H9 (cell line): ENCODE data around the gene MOB3A. TPM values are rescaled to one million over a fixed set of nuclear protein-coding genes. Genes with fewer than 3 reads are reported as not detected.

Experiments
- DNase-seq: peaks from one replicate; pipeline ENCODE4 v3.0.0-alpha.2; 2017
- H2AFZ ChIP-seq: one replicate; pipeline ENCODE4 v1.6.1; 2013; ENCODE audit warnings: mild to moderate bottlenecking, low read length, control low read depth, moderate library complexity
- H2AK5ac ChIP-seq: 2 replicates; pipeline ENCODE4 v1.6.1; 2013; ENCODE audit warnings: low read length, control low read depth, mixed read lengths; ENCODE audit not compliant: insufficient read length
- H2BK120ac ChIP-seq: one replicate; pipeline ENCODE4 v1.6.1; 2013; ENCODE audit warnings: low read depth, mild to moderate bottlenecking, low read length, control low read depth, inconsistent platforms; ENCODE audit not compliant: poor library complexity, severe bottlenecking
- H2BK12ac ChIP-seq: 2 replicates; pipeline ENCODE4 v1.6.1; 2013; ENCODE audit warnings: low read length, control low read depth, mixed read lengths, low read depth; ENCODE audit not compliant: insufficient read length
- H2BK15ac ChIP-seq: 2 replicates; pipeline ENCODE4 v1.6.1; 2013; ENCODE audit warnings: low read depth, low read length, control low read depth
- H2BK20ac ChIP-seq: one replicate; pipeline ENCODE4 v1.6.1; 2013; ENCODE audit warnings: low read depth, mild to moderate bottlenecking, low read length, control low read depth, inconsistent platforms; ENCODE audit not compliant: poor library complexity, severe bottlenecking
- H2BK5ac ChIP-seq: 2 replicates; pipeline ENCODE4 v1.6.1; 2013; ENCODE audit warnings: low read length, control low read depth, mixed read lengths; ENCODE audit not compliant: insufficient read length
- H3K14ac ChIP-seq: 2 replicates; pipeline ENCODE4 v1.6.1; 2013; ENCODE audit warnings: low read length, control low read depth; ENCODE audit not compliant: insufficient read depth
- H3K18ac ChIP-seq: 2 replicates; pipeline ENCODE4 v1.6.1; 2013; ENCODE audit warnings: low read depth, mild to moderate bottlenecking, mixed read lengths, low read length, control low read depth; ENCODE audit not compliant: insufficient read length
- H3K23ac ChIP-seq: 2 replicates; pipeline ENCODE4 v1.6.1; 2013; ENCODE audit warnings: low read length, control low read depth, mixed read lengths, low read depth; ENCODE audit not compliant: insufficient read length
- H3K23me2 ChIP-seq: 2 replicates; pipeline ENCODE4 v1.6.1; 2013; ENCODE audit warnings: low read depth, mild to moderate bottlenecking, mixed read lengths, low read length, control low read depth; ENCODE audit not compliant: insufficient read length, poor library complexity, severe bottlenecking
- H3K27ac ChIP-seq: 2 replicates; pipeline ENCODE4 v1.5.1; 2013; ENCODE audit warnings: low read length, control low read depth, mixed read lengths, low read depth; ENCODE audit not compliant: insufficient read length
- H3K27me3 ChIP-seq: 2 replicates; pipeline ENCODE4 v1.6.1; 2013; ENCODE audit warnings: low read length, control low read depth, inconsistent platforms; ENCODE audit not compliant: insufficient read depth
- H3K4ac ChIP-seq: 2 replicates; pipeline ENCODE4 v1.6.1; 2013; ENCODE audit warnings: low read depth, mild to moderate bottlenecking, control low read depth, inconsistent platforms, low read length, moderate library complexity
- H3K4me1 ChIP-seq: 2 replicates; pipeline ENCODE4 v1.6.1; 2013; ENCODE audit warnings: low read length, control low read depth, inconsistent platforms; ENCODE audit not compliant: insufficient read depth
- H3K4me2 ChIP-seq: 2 replicates; pipeline ENCODE4 v1.6.1; 2013; ENCODE audit warnings: low read length, control low read depth, mixed read lengths; ENCODE audit not compliant: insufficient read length, insufficient read depth
- H3K56ac ChIP-seq: 2 replicates; pipeline ENCODE4 v1.6.1; 2013; ENCODE audit warnings: low read depth, mild to moderate bottlenecking, mixed read lengths, low read length, control low read depth; ENCODE audit not compliant: insufficient read length
- H3K79me1 ChIP-seq: 2 replicates; pipeline ENCODE4 v1.6.1; 2013; ENCODE audit warnings: low read depth, mild to moderate bottlenecking, moderate library complexity, low read length, control low read depth, inconsistent platforms; ENCODE audit not compliant: insufficient read depth, poor library complexity, severe bottlenecking
- H3K79me2 ChIP-seq: 2 replicates; pipeline ENCODE4 v1.6.1; 2013; ENCODE audit warnings: low read length, control low read depth, inconsistent platforms; ENCODE audit not compliant: insufficient read depth
- H3K9ac ChIP-seq: 2 replicates; pipeline ENCODE4 v1.6.1; 2013; ENCODE audit warnings: low read length, control low read depth, mixed read lengths; ENCODE audit not compliant: insufficient read length; ENCODE audit errors: extremely low read depth
- H3K9me3 ChIP-seq: one replicate; pipeline ENCODE4 v1.6.1; 2013; ENCODE audit warnings: low read depth, low read length, inconsistent platforms; ENCODE audit not compliant: control insufficient read depth
- H3T11ph ChIP-seq: one replicate; pipeline ENCODE4 v1.6.1; 2013; ENCODE audit warnings: mild to moderate bottlenecking, low read length, control low read depth, inconsistent platforms
- H4K20me1 ChIP-seq: one replicate; pipeline ENCODE4 v1.6.1; 2013; ENCODE audit not compliant: control insufficient read depth, insufficient read length, insufficient read depth
- H4K5ac ChIP-seq: 2 replicates; pipeline ENCODE4 v1.6.1; 2013; ENCODE audit warnings: low read depth, mild to moderate bottlenecking, mixed read lengths, low read length, control low read depth; ENCODE audit not compliant: insufficient read length
- H4K8ac ChIP-seq: replicated peaks from 2 replicates; pipeline ENCODE4 v1.6.1; 2013; ENCODE audit warnings: low read length, control low read depth, mixed read lengths, low read depth; ENCODE audit not compliant: insufficient read length
- H4K91ac ChIP-seq: 2 replicates; pipeline ENCODE4 v1.6.1; 2013; ENCODE audit warnings: low read depth, mild to moderate bottlenecking, moderate library complexity, mixed read lengths, low read length, control low read depth; ENCODE audit not compliant: insufficient read length
- H3K27ac Mint-ChIP-seq, 3 experiments: 2 replicates in 2 of 3; 3 replicates in 1 of 3; pipeline ENCODE4 v1.8.0; 2020 to 2021; ENCODE audit warnings: mixed read lengths in 3 of 3, mild to moderate bottlenecking in 1 of 3, moderate library complexity in 1 of 3
- H3K27me3 Mint-ChIP-seq: 2 replicates; pipeline ENCODE4 v1.8.0; 2021; ENCODE audit warnings: low read depth, mild to moderate bottlenecking, moderate library complexity, mixed read lengths
- H3K36me3 Mint-ChIP-seq, 3 experiments: 2 replicates in 2 of 3; 3 replicates in 1 of 3; pipeline ENCODE4 v1.8.0; 2020 to 2021; ENCODE audit warnings: low read depth in 3 of 3, mixed read lengths in 3 of 3; ENCODE audit not compliant: insufficient read depth in 1 of 3
- H3K4me1 Mint-ChIP-seq, 2 experiments: 2 replicates each; pipeline ENCODE4 v1.8.0; 2020; ENCODE audit warnings: mixed read lengths in 2 of 2
- H3K4me3 Mint-ChIP-seq, 2 experiments: 2 replicates in 1 of 2; 3 replicates in 1 of 2; pipeline ENCODE4 v1.8.0; 2020 to 2021; ENCODE audit warnings: mild to moderate bottlenecking in 2 of 2, mixed read lengths in 2 of 2, moderate library complexity in 1 of 2
- H3K9me3 Mint-ChIP-seq, 2 experiments: 2 replicates in 1 of 2; 3 replicates in 1 of 2; pipeline ENCODE4 v1.8.0; 2020; ENCODE audit warnings: mild to moderate bottlenecking in 2 of 2, mixed read lengths in 2 of 2, moderate library complexity in 1 of 2
- WGBS: extraction: QIAGEN DNeasy Blood & Tissue Kit; methylation state at CpG from one replicate; pipeline ENCODE4 v1.1.7; 2013; ENCODE audit warnings: missing lambda C conversion rate, low lambda C conversion rate, mixed read lengths; ENCODE audit not compliant: insufficient read length; ENCODE audit errors: extremely low coverage; 5-methylcytosine and 5-hydroxymethylcytosine counted together
- total RNA-seq: library from RNA; stranded (reverse); gene quantifications from 2 replicates; pipeline ENCODE4 v1.2.1, GENCODE V29; 2021
- TF ChIP-seq, protein P1 (sequence below): fragments of 200-600 bp; sonication (generic); conservative IDR thresholded peaks from 3 replicates; pipeline ENCODE4 v1.8.0; 2021; ENCODE audit warnings: antibody characterized with exemption, mild to moderate bottlenecking

Gene MOB3A
- total RNA-seq, 1 experiment from 2014 or later = 11.5 TPM

DNA sequence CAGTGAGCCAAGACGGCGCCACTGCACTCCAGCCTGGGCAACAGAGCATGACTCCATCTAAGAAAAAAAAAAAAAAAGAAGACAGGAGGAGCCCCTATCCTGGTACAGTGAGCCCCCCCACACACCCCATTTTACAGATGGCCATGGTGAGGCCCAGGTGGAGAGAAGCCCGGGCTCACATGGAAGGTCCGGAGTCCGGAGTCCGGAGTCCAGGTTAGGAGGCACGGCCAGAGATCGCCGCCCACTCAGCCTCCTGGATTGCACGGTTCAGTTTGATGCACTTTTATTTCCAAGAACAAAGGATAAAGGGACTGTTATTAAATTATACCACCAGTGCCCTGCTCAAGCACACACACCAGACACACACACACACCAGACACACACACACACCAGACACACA, 69.4 kb downstream of the MOB3A start:
- Mint-ChIP-seq H3K9me3 (peaks cover 9 to 16% of the 10 kb centered on the region in 2 experiments), H3K36me3 (peaks cover 0 to 5% (median 4%) of the 10 kb centered on the region in 3 experiments; a peak in 6 of 7 replicates), H3K27me3 (peaks cover 13% of the 10 kb centered on the region), H3K4me3 (no peak overlapping the region), H3K4me1 (peaks cover 3 to 10% of the 10 kb centered on the region in 2 experiments), H3K27ac (no peak overlapping the region)
- Histone ChIP-seq H3K27ac (no peak overlapping the region), H3K56ac (no peak overlapping the region), H3K9me3 (no peaks in the 10 kb centered on the region), H2BK12ac (no peak overlapping the region), H3K14ac (no peak overlapping the region), H3K23me2 (no peaks in the 10 kb centered on the region), H4K5ac (no peak overlapping the region), H3T11ph (no peak overlapping the region), H2BK15ac (no peak overlapping the region), H2AK5ac (no peak overlapping the region), H4K20me1 (no peaks in the 10 kb centered on the region), H3K79me1 (no peaks in the 10 kb centered on the region), H3K18ac (no peak overlapping the region), H4K91ac (no peak overlapping the region), H2BK120ac (no peak overlapping the region), H3K4me1 (no peaks in the 10 kb centered on the region), H2AFZ (no peak overlapping the region), H2BK5ac (no peak overlapping the region), H4K8ac (no peak overlapping the region), H3K23ac (no peak overlapping the region), H3K4ac (no peak overlapping the region), H2BK20ac (no peak overlapping the region), H3K79me2 (no peaks in the 10 kb centered on the region), H3K4me2 (no peak overlapping the region), H3K27me3 (no peaks in the 10 kb centered on the region), H3K9ac (no peak overlapping the region)
- WGBS = no CpG with 5 or more reads among the region's 10 CpGs
- no peak for DNase-seq
- TF ChIP-seq, protein P1, sequence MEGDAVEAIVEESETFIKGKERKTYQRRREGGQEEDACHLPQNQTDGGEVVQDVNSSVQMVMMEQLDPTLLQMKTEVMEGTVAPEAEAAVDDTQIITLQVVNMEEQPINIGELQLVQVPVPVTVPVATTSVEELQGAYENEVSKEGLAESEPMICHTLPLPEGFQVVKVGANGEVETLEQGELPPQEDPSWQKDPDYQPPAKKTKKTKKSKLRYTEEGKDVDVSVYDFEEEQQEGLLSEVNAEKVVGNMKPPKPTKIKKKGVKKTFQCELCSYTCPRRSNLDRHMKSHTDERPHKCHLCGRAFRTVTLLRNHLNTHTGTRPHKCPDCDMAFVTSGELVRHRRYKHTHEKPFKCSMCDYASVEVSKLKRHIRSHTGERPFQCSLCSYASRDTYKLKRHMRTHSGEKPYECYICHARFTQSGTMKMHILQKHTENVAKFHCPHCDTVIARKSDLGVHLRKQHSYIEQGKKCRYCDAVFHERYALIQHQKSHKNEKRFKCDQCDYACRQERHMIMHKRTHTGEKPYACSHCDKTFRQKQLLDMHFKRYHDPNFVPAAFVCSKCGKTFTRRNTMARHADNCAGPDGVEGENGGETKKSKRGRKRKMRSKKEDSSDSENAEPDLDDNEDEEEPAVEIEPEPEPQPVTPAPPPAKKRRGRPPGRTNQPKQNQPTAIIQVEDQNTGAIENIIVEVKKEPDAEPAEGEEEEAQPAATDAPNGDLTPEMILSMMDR = no peak
